ENCODE data around the gene PTPRJ. TPM values are rescaled to one million over a fixed set of nuclear protein-coding genes. Genes with fewer than 3 reads are reported as not detected.
"Not testable (repeated sequence)": the region's sequence is repeated elsewhere in the genome, so short reads cannot be mapped to it uniquely, and the experiment has no call there.

PTPRJ gene
- total RNA-seq, 4 donors from 2014 or later: 4.2 to 26.2 (median 9.2) TPM

DNA sequence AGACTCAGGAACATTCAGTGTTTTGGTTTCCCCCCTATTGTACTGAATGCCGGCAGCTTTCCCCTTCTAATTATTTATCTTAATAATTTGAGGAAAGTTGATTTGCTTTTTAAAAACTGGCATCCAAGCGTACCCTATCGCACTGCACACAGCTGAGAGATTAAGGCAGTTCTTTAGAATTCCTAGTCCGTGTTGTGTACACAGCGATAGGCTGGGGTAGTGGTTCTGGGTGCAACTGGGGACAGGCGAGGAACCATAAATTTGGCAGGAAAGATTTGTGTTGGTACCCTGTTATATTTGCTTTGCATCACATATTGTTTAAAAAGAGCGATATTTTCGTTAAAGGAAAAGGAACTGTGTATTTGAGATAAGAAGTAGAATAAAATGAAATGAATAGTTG lies 39.2 kb downstream of the PTPRJ start:
- 88 to 95% methylated on average over 8 of the region's 8 CpGs for WGBS, 2 donors
- DNase-seq (ENCODE audit: low spot score in 2 of 2): no peak
- TF ChIP-seq POLR2A (IDR thresholded peaks at IDR 0.05) (no peak), CTCF (IDR thresholded peaks at IDR 0.05) (no peak)
- intact Hi-C loops (cut with DNase I; ENCODE audit: low total_unique reads): no loop called here
- no peak overlapping the region for H3K4me3 ChIP-seq (ENCODE audit: low read depth, poor library complexity, severe bottlenecking)

DNA sequence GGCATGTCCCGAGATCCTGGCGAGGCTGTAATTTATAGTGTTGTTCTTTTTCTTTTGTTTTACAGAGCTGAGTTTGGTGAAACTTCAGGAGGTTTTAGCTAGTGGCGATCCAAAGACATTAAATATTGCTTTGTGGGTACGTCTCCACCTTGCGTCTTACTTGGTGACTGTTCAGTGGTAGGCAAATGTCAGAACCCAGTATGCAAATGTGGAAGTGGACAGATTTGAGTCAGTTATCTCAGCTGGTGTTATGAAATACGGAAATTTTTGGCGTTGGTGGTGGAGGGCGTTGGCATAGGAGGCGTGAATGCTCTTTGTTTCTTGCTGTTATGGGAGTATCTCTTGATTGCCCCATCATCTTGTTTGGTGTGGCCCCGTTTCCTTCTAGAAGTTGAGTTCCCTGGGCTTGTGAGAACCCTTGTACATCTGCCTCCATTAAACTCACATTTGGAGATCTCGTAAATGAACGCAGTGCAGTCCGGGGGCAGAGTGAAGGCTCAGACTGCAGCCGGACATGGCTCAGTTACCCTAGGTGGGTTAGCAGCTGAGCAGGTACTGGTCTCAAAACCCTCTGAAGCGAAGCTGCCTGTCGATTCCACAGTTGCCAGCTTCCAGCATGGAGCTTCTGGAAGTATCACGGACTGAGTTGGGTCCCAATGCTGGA lies 39.9 kb downstream of the PTPRJ start:
- no peak overlapping the region for H3K4me3 ChIP-seq (ENCODE audit: low read depth, poor library complexity, severe bottlenecking)
- WGBS, 2 donors: 81 to 82% methylated on average over 17 of the region's 17 CpGs
- intact Hi-C loops (cut with DNase I; ENCODE audit: low total_unique reads): no loop called here
- TF ChIP-seq POLR2A (IDR thresholded peaks at IDR 0.05) (no peak), CTCF (IDR thresholded peaks at IDR 0.05) (no peak)
- DNase-seq (ENCODE audit: low spot score in 2 of 2): peak in 1 of 2 donors; percentile 51

GRCh38 chr11:48021201-48021820 lies 41.0 kb downstream of the PTPRJ start:
- H3K4me3 ChIP-seq (ENCODE audit: low read depth, poor library complexity, severe bottlenecking); DNase-seq (ENCODE audit: low spot score in 2 of 2); intact Hi-C loops (cut with DNase I; ENCODE audit: low total_unique reads): not testable (repeated sequence)
- 95 to 98% methylated on average over 10 of the region's 10 CpGs for WGBS, 2 donors

DNA sequence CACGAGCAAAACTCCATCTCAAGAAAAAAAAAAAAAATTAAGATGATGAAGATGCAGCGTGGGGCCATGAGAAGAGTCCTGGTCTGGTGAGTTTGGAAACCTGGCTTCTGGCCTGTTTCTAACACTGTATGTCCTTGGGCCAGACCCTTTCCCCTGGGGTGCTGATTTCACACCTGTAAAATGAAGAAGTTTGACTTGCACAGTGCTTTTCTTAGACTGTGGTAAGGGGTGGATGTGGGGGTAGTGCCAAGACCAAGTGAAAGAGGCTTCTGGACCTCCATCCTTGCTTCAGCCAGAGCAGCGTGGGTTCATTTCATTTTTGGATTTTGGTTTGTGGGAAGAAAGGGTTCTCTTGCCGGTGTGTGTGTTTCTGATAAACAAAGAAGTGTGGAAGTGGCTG lies 42.1 kb downstream of the PTPRJ start:
- intact Hi-C loops (cut with DNase I; ENCODE audit: low total_unique reads): no loop called here
- H3K4me3 ChIP-seq (ENCODE audit: low read depth, poor library complexity, severe bottlenecking): no peak overlapping the region
- TF ChIP-seq CTCF (IDR thresholded peaks at IDR 0.05) (no peak), POLR2A (IDR thresholded peaks at IDR 0.05) (no peak)
- no peak for DNase-seq (ENCODE audit: low spot score in 2 of 2)
- WGBS, 2 donors: 89 to 93% methylated on average over 4 of the region's 4 CpGs

- WGBS, 2 donors: 90 to 98% methylated on average over 7 of the region's 7 CpGs
- H3K4me3 ChIP-seq (ENCODE audit: low read depth, poor library complexity, severe bottlenecking); DNase-seq (ENCODE audit: low spot score in 2 of 2); intact Hi-C loops (cut with DNase I; ENCODE audit: low total_unique reads): not testable (repeated sequence)
These were observed 43.2 kb downstream of the PTPRJ start for GRCh38 chr11:48023608-48024007.

DNA sequence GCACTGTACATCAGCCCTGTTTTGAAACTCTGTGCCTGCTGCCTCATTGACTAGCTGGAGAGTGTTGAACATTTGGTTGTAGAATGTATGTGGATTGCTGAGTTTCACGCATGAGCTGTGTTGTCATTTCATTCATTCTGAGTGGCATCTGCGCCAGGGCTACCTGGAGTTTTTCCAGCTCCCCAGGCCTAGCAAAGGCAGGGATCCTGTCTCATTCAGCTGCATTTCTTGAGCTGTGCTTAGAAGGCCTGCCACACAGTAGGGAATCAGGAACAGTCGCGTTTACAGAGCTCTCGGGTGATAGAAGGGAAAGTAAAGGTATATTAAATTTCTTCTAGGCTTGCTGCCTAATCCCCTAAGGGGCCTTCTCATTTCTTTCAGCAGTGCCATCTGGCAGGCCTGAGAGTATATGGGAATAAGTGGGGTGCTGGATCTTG lies 44.3 kb downstream of the PTPRJ start:
- DNase-seq (ENCODE audit: low spot score in 2 of 2): no peak
- intact Hi-C loops (cut with DNase I; ENCODE audit: low total_unique reads): no loop called here
- no peak overlapping the region for H3K4me3 ChIP-seq (ENCODE audit: low read depth, poor library complexity, severe bottlenecking)
- 57 to 60% methylated on average over 5 of the region's 5 CpGs for WGBS, 2 donors
- TF ChIP-seq CTCF (IDR thresholded peaks at IDR 0.05): no peak
- TF ChIP-seq POLR2A (IDR thresholded peaks at IDR 0.05): no peak
